ENCODE measurements around the gene TSPAN6. TPM values are rescaled to one million over a fixed set of nuclear protein-coding genes. Genes with fewer than 3 reads are reported as not detected.
A peak's percentile ranks its signal among the peaks of the same experiment; 100 is the strongest.

TSPAN6 gene
- total RNA-seq, 2 experiments from 2014 or later, result not detected

GRCh38 chrX:100635989-100636320 lies 651 bp downstream of the TSPAN6 start:
- CTCF ChIA-PET, result interaction anchor here (1.1 kb wide), 1 partner anchor 21 kb away, joined by 3 read pairs; no protein-coding TSS in a partner anchor
- Mint-ChIP-seq H3K4me1 (peaks cover 2% of the 10 kb centered on the region), H3K4me3 (no peak overlapping the region), H3K36me3 (no peaks in the 10 kb centered on the region), H3K27ac (no peak overlapping the region), H3K9me3 (ENCODE audit: low read depth) (no peaks in the 10 kb centered on the region), H3K27me3 (peaks cover 42% of the 10 kb centered on the region)
- ATAC-seq (no peak), DNase-seq (no peak)

GRCh38 chrX:100635040-100635439 lies 1.6 kb downstream of the TSPAN6 start:
- H3K27ac Mint-ChIP-seq, result no peak overlapping the region
- DNase-seq (no peak), ATAC-seq (no peak)
- no peaks in the 10 kb centered on the region for H3K36me3 Mint-ChIP-seq
- H3K4me3 Mint-ChIP-seq, result no peak overlapping the region
- CTCF ChIA-PET, result no interaction called here
- peaks cover 46% of the 10 kb centered on the region for H3K27me3 Mint-ChIP-seq
- no peaks in the 10 kb centered on the region for H3K9me3 Mint-ChIP-seq (ENCODE audit: low read depth)
- peaks cover 2% of the 10 kb centered on the region for H3K4me1 Mint-ChIP-seq

- Mint-ChIP-seq H3K27me3 (peaks cover 33% of the 10 kb centered on the region), H3K36me3 (no peaks in the 10 kb centered on the region), H3K4me3 (no peak overlapping the region), H3K27ac (peak overlapping the region; percentile 11), H3K4me1 (peaks cover 9% of the 10 kb centered on the region), H3K9me3 (ENCODE audit: low read depth) (no peaks in the 10 kb centered on the region)
- DNase-seq (peak; percentile 60), ATAC-seq (peak; percentile 27)
- CTCF ChIA-PET, result interaction anchor here (1.3 to 1.5 kb wide), 2 partner anchors 11 to 142 kb away, joined by 3 to 4 read pairs; no protein-coding TSS in a partner anchor
Observed at GRCh38 chrX:100625985-100626491, 10.6 kb downstream of the TSPAN6 start.

- CTCF ChIA-PET, result no interaction called here
- peaks cover 23% of the 10 kb centered on the region for H3K27me3 Mint-ChIP-seq
- H3K4me1 Mint-ChIP-seq, result peaks cover 9% of the 10 kb centered on the region
- H3K27ac Mint-ChIP-seq, result no peak overlapping the region
- no peak for DNase-seq
- ATAC-seq, result no peak
- no peaks in the 10 kb centered on the region for H3K9me3 Mint-ChIP-seq (ENCODE audit: low read depth)
- no peaks in the 10 kb centered on the region for H3K36me3 Mint-ChIP-seq
- no peak overlapping the region for H3K4me3 Mint-ChIP-seq
Observed at GRCh38 chrX:100623001-100623400, 13.6 kb downstream of the TSPAN6 start.

GRCh38 chrX:100615005-100615404 lies 21.6 kb downstream of the TSPAN6 start:
- Mint-ChIP-seq H3K36me3 (no peaks in the 10 kb centered on the region), H3K4me3 (no peak overlapping the region), H3K27ac (no peak overlapping the region), H3K9me3 (ENCODE audit: low read depth) (no peaks in the 10 kb centered on the region), H3K27me3 (peaks cover 21% of the 10 kb centered on the region), H3K4me1 (no peaks in the 10 kb centered on the region)
- CTCF ChIA-PET, result interaction anchor here (1.0 to 1.4 kb wide), 2 partner anchors 11 to 21 kb away, joined by 3 to 4 read pairs; no protein-coding TSS in a partner anchor
- no peak for ATAC-seq
- no peak for DNase-seq

GRCh38 chrX:100611951-100612350 lies 24.7 kb downstream of the TSPAN6 start:
- no peak for DNase-seq
- Mint-ChIP-seq H3K27ac (no peak overlapping the region), H3K4me3 (no peak overlapping the region), H3K9me3 (ENCODE audit: low read depth) (no peaks in the 10 kb centered on the region), H3K4me1 (peaks cover under 1% of the 10 kb centered on the region), H3K27me3 (peaks cover 29% of the 10 kb centered on the region), H3K36me3 (no peaks in the 10 kb centered on the region)
- ATAC-seq, result no peak
- CTCF ChIA-PET, result no interaction called here

- no peak for DNase-seq
- Mint-ChIP-seq H3K27me3 (peaks cover 27% of the 10 kb centered on the region), H3K9me3 (ENCODE audit: low read depth) (no peaks in the 10 kb centered on the region), H3K4me1 (peaks cover 4% of the 10 kb centered on the region), H3K36me3 (no peaks in the 10 kb centered on the region), H3K27ac (no peak overlapping the region), H3K4me3 (no peak overlapping the region)
- no peak for ATAC-seq
- CTCF ChIA-PET, result no interaction called here
Observed at GRCh38 chrX:100609591-100609990, 27.0 kb downstream of the TSPAN6 start.

GRCh38 chrX:100606753-100607152 lies 29.9 kb downstream of the TSPAN6 start:
- Mint-ChIP-seq H3K27me3 (peaks cover 18% of the 10 kb centered on the region), H3K27ac (no peak overlapping the region), H3K4me1 (peaks cover 4% of the 10 kb centered on the region), H3K4me3 (no peak overlapping the region), H3K36me3 (no peaks in the 10 kb centered on the region), H3K9me3 (ENCODE audit: low read depth) (no peaks in the 10 kb centered on the region)
- no peak for ATAC-seq
- CTCF ChIA-PET, result no interaction called here
- no peak for DNase-seq

- peaks cover 7% of the 10 kb centered on the region for H3K27me3 Mint-ChIP-seq
- H3K9me3 Mint-ChIP-seq (ENCODE audit: low read depth), result no peaks in the 10 kb centered on the region
- H3K36me3 Mint-ChIP-seq, result no peaks in the 10 kb centered on the region
- H3K4me1 Mint-ChIP-seq, result no peaks in the 10 kb centered on the region
- no peak overlapping the region for H3K27ac Mint-ChIP-seq
- ATAC-seq (no peak), DNase-seq (no peak)
- CTCF ChIA-PET, result no interaction called here
- no peak overlapping the region for H3K4me3 Mint-ChIP-seq
Observed at GRCh38 chrX:100600758-100601157, 35.8 kb downstream of the TSPAN6 start.

- no peak overlapping the region for H3K4me3 Mint-ChIP-seq
- peaks cover 7% of the 10 kb centered on the region for H3K27me3 Mint-ChIP-seq
- no peak for ATAC-seq
- H3K9me3 Mint-ChIP-seq (ENCODE audit: low read depth), result no peaks in the 10 kb centered on the region
- no peak for DNase-seq
- CTCF ChIA-PET, result no interaction called here
- no peaks in the 10 kb centered on the region for H3K4me1 Mint-ChIP-seq
- no peak overlapping the region for H3K27ac Mint-ChIP-seq
- no peaks in the 10 kb centered on the region for H3K36me3 Mint-ChIP-seq
Observed at GRCh38 chrX:100600340-100600739, 36.3 kb downstream of the TSPAN6 start.

- Mint-ChIP-seq H3K4me1 (no peaks in the 10 kb centered on the region), H3K27ac (no peak overlapping the region), H3K27me3 (peaks cover 7% of the 10 kb centered on the region), H3K36me3 (no peaks in the 10 kb centered on the region), H3K9me3 (ENCODE audit: low read depth) (no peaks in the 10 kb centered on the region), H3K4me3 (no peak overlapping the region)
- ATAC-seq, result no peak
- no peak for DNase-seq
- CTCF ChIA-PET, result no interaction called here
Observed at GRCh38 chrX:100599456-100599855, 37.1 kb downstream of the TSPAN6 start.

GRCh38 chrX:100596601-100597000 lies 40.0 kb downstream of the TSPAN6 start:
- CTCF ChIA-PET, result no interaction called here
- ATAC-seq, result no peak
- no peak for DNase-seq
- no peak overlapping the region for H3K27ac Mint-ChIP-seq
- peaks cover 7% of the 10 kb centered on the region for H3K27me3 Mint-ChIP-seq
- H3K9me3 Mint-ChIP-seq (ENCODE audit: low read depth), result no peaks in the 10 kb centered on the region
- H3K36me3 Mint-ChIP-seq, result no peaks in the 10 kb centered on the region
- H3K4me3 Mint-ChIP-seq, result no peak overlapping the region
- no peaks in the 10 kb centered on the region for H3K4me1 Mint-ChIP-seq

GRCh38 chrX:100593581-100593980 lies 43.0 kb downstream of the TSPAN6 start:
- Mint-ChIP-seq H3K27me3 (no peaks in the 10 kb centered on the region), H3K4me3 (no peak overlapping the region)
- CTCF ChIA-PET, result no interaction called here

GRCh38 chrX:100593126-100593525 lies 43.5 kb downstream of the TSPAN6 start:
- DNase-seq (no peak), ATAC-seq (no peak)
- Mint-ChIP-seq H3K4me1 (no peaks in the 10 kb centered on the region), H3K27ac (no peak overlapping the region), H3K4me3 (no peak overlapping the region), H3K9me3 (ENCODE audit: low read depth) (no peaks in the 10 kb centered on the region), H3K27me3 (no peaks in the 10 kb centered on the region), H3K36me3 (no peaks in the 10 kb centered on the region)
- CTCF ChIA-PET, result no interaction called here

More at GRCh38 chrX:100593581-100593980, 43.0 kb downstream of the TSPAN6 start:
- Mint-ChIP-seq H3K36me3 (no peaks in the 10 kb centered on the region), H3K27ac (no peak overlapping the region), H3K9me3 (ENCODE audit: low read depth) (no peaks in the 10 kb centered on the region), H3K4me1 (no peaks in the 10 kb centered on the region)
- no peak for DNase-seq
- no peak for ATAC-seq

Data from activated CD8-positive, alpha-beta memory T cell treated with anti-CD3 and anti-CD28 coated beads, Interleukin-2, amount 10 ng/mL, durations not matched to agents 7 days and 5 days (primary cell).